Kidney (tissue), 14 donors: Measurements from ENCODE around the gene AMPD3. TPM values are rescaled to one million over a fixed set of nuclear protein-coding genes. Genes with fewer than 3 reads are reported as not detected.

Source experiments
- DNase-seq, 5 donors: peaks; one replicate each; pipeline ENCODE4 v3.0.0-alpha.2; 2013 to 2020
- FAIRE-seq: peaks from 2 replicates; lab custom pipeline; 2012; peaks lifted over from hg19 to GRCh38; lab: Jason Lieb, UNC
- H3K27ac ChIP-seq, 2 donors: one replicate each; pipeline ENCODE4 v1.7.0; 2013; ENCODE audit warnings: low read depth in 2 of 2, low read length in 2 of 2, inconsistent platforms in 1 of 2
- H3K27me3 ChIP-seq: one replicate; pipeline ENCODE4 v1.7.1; 2013; ENCODE audit warnings: low read length, inconsistent platforms; ENCODE audit not compliant: control insufficient read depth, insufficient read depth
- H3K36me3 ChIP-seq, 3 donors: one replicate each; pipeline versions ENCODE4 v1.7.0 to v1.7.1; 2013; ENCODE audit warnings: low read length in 3 of 3, control low read depth in 1 of 3, inconsistent platforms in 1 of 3; ENCODE audit not compliant: insufficient read depth in 3 of 3, control insufficient read depth in 2 of 3
- H3K4me1 ChIP-seq, 3 donors: one replicate each; pipeline versions ENCODE4 v1.7.0 to v1.7.1; 2013; ENCODE audit warnings: low read length in 3 of 3, inconsistent platforms in 1 of 3, low read depth in 1 of 3; ENCODE audit not compliant: control insufficient read depth in 2 of 3, insufficient read depth in 2 of 3
- H3K4me3 ChIP-seq, 3 donors: one replicate each; pipeline versions ENCODE4 v1.7.0 to v1.8.1; 2013; ENCODE audit warnings: low read length in 3 of 3, control low read depth in 1 of 3, inconsistent platforms in 1 of 3
- H3K9ac ChIP-seq, 3 donors: one replicate each; pipeline versions ENCODE4 v1.7.0 to v1.7.1; 2013; ENCODE audit warnings: low read length in 3 of 3, control low read depth in 1 of 3, inconsistent platforms in 1 of 3
- H3K9me3 ChIP-seq, 3 donors: one replicate each; pipeline versions ENCODE4 v1.7.0 to v1.7.1; 2013; ENCODE audit warnings: low read length in 3 of 3, control low read depth in 1 of 3, inconsistent platforms in 1 of 3; ENCODE audit not compliant: control insufficient read depth in 2 of 3, insufficient read depth in 1 of 3
- intact Hi-C: fragments of 100-400 bp; cut with DNase I; formaldehyde crosslinking; loops from one replicate; pipeline ENCODE4 v1.11.1; 2022
- polyA plus RNA-seq: library from polyadenylated mRNA; stranded (reverse); fragments of 350-450 nt; fragmentation: Illumina TruSeq; extraction: RNeasy Lipid Tissue Mini Kit (QIAGEN cat#74804); gene quantifications from one replicate; pipeline ENCODE4 v1.2.3, GENCODE V29; 2014; ENCODE audit warnings: low read depth, low replicate concordance; ENCODE audit not compliant: insufficient read depth
- total RNA-seq: library from RNA; stranded (reverse); fragmentation: NEBNext Ultra II Directional; extraction: Animal tissue kit (Norgen Biotek cat#: 25700); gene quantifications from one replicate; pipeline ENCODE4 v1.2.1, GENCODE V29; 2021
- TF ChIP-seq, protein P1 (sequence below): IDR thresholded peaks from 3 replicates; pipeline ENCODE4 v1.5.1; 2012; ENCODE audit warnings: mild to moderate bottlenecking, moderate library complexity, borderline replicate concordance; ENCODE audit not compliant: insufficient read depth; ENCODE audit errors: extremely low read depth
- donor health status: control.
- donor health status: control.
- donor health status: control.
- donor health status: control.
- donor health status: control.
- donor health status: DM: yes; HTN: yes; CAD: no.
- donor health status: Normal renal cell carcinoma (clear cell type).

AMPD3 gene
- total and polyA plus RNA-seq, 2 donors from 2014 or later = 8.4 to 16.5 TPM

DNA sequence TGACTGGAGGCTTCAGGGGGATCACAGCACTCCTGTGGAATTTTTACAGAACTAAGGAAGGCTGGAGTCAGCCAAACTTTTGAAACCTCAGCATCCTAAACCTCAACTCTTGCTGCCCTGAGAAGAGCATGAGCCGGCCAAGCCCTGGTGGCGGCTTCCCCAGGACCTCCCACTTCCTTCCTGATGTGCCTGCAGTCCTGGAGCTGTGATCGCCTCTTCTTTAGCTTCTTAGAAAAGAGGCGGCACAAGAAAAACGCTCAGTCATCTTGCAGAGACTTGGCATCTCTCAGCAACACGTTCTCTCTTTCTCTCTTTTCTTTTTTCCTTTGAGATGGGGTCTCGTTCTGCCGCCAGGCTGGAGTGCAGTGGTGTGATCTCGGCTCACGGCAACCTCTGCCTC is 40.4 kb upstream of the AMPD3 start:
- Histone ChIP-seq H3K36me3 (no peaks in the 10 kb centered on the region), H3K27ac (no peak overlapping the region), H3K4me1 (no peaks in the 10 kb centered on the region), H3K27me3 (no peaks in the 10 kb centered on the region), H3K9me3 (no peaks in the 10 kb centered on the region), H3K9ac (no peak overlapping the region), H3K4me3 (no peak overlapping the region)
- TF ChIP-seq, protein P1, sequence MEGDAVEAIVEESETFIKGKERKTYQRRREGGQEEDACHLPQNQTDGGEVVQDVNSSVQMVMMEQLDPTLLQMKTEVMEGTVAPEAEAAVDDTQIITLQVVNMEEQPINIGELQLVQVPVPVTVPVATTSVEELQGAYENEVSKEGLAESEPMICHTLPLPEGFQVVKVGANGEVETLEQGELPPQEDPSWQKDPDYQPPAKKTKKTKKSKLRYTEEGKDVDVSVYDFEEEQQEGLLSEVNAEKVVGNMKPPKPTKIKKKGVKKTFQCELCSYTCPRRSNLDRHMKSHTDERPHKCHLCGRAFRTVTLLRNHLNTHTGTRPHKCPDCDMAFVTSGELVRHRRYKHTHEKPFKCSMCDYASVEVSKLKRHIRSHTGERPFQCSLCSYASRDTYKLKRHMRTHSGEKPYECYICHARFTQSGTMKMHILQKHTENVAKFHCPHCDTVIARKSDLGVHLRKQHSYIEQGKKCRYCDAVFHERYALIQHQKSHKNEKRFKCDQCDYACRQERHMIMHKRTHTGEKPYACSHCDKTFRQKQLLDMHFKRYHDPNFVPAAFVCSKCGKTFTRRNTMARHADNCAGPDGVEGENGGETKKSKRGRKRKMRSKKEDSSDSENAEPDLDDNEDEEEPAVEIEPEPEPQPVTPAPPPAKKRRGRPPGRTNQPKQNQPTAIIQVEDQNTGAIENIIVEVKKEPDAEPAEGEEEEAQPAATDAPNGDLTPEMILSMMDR = no peak
- FAIRE-seq = no peak
- DNase-seq = peak in 3 of 5 donors; percentile 4 to 80 (median 55)
- intact Hi-C loops = no loop called here

DNA sequence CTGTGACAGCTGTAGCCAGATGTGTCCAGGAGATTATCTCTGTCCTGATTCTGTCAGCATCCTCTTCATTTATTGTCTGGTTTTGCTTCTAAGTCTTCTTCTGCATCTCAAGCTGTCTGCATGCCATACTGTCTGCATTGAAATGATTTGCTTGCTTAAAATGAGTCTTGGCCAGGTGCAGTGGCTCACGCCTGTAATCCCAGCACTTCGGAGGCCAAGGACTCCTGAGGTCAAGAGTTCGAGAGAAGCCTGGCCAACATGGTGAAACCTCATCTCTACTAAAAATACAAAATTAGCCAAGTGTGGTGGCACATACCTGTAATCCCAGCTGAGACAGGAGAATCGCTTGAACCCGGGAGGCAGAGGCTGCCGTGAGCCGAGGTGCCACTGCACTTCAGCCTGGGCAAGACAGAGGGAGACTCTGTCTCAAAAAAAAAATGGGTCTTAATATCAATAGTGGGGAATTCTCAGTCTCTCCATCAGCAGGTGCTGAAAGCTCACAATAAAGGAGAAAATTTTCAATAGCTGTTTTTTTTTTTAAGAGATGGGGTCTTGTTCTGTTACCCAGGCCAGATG is 39.2 kb upstream of the AMPD3 start:
- DNase-seq (no peak), FAIRE-seq (no peak)
- Histone ChIP-seq H3K9ac (no peak overlapping the region), H3K27me3 (no peaks in the 10 kb centered on the region), H3K4me1 (no peaks in the 10 kb centered on the region), H3K9me3 (no peaks in the 10 kb centered on the region), H3K4me3 (no peak overlapping the region), H3K36me3 (no peaks in the 10 kb centered on the region), H3K27ac (no peak overlapping the region)
- intact Hi-C loops = no loop called here
- TF ChIP-seq, protein P1 = no peak

DNA sequence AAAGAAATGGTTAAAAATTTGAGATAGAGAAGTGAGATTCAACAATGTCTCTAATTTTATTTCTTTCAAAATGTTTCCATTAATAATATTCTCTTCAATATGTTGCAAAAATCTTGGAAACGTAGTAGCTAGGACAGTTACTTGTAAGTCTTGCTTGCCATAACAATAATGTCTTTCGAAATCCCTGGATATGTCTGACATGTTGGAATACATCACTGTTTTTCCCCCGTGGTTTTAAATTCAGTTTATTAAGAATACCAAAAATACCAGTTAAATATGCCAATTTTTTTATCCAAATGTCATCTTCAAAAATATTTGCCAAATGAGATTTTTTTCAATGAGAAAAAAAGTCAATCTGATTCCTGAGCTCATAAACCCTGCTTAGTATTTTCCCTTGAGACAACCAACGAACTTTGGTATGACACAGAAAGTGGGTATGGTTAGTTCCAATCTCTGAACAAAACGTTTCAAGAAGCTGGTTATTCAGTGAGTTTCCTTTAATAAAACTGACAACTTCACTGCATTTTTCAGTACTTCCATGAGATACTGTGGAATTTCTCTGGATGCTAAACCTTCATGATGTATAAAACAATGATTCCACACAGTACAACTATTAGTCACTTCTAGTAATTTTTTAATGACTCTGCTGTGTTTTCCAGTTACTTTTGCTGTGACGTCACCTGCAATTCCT is 36.7 kb upstream of the AMPD3 start:
- H3K4me3 ChIP-seq = no peak overlapping the region
- H3K4me1 ChIP-seq = no peaks in the 10 kb centered on the region
- no peak for FAIRE-seq
- intact Hi-C loops = no loop called here
- no peaks in the 10 kb centered on the region for H3K36me3 ChIP-seq
- H3K27ac ChIP-seq = no peak overlapping the region
- H3K27me3 ChIP-seq = no peaks in the 10 kb centered on the region
- no peaks in the 10 kb centered on the region for H3K9me3 ChIP-seq
- TF ChIP-seq, protein P1 = no peak
- no peak overlapping the region for H3K9ac ChIP-seq
- DNase-seq = no peak

DNA sequence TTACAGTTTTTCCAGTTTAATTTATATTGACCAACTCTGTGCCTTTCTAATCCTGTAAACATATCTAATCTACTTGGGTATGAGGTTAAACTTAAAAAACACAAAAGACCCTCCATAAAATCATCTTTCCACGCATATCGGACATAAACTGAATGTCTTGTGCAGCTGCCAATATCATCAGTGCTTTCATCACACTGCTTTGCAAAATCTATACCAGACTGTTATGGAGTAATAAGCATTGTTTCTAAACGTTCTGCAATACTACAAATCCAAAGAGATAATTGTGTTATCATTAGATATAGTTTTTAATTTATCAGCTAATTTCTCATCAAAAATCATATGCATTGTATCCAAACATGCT is 36.1 kb upstream of the AMPD3 start:
- Histone ChIP-seq H3K36me3 (no peaks in the 10 kb centered on the region), H3K9me3 (no peaks in the 10 kb centered on the region), H3K9ac (no peak overlapping the region), H3K4me3 (no peak overlapping the region), H3K4me1 (no peaks in the 10 kb centered on the region), H3K27ac (no peak overlapping the region), H3K27me3 (no peaks in the 10 kb centered on the region)
- no peak for FAIRE-seq
- DNase-seq = no peak
- TF ChIP-seq, protein P1 = no peak
- intact Hi-C loops = no loop called here
